Trophoblast cell (in vitro differentiated cells and primary cell): ENCODE measurements around the gene DGCR2.
A peak's percentile ranks its signal among the peaks of the same experiment; 100 is the strongest.
"Not testable (repeated sequence)": the region's sequence is repeated elsewhere in the genome, so short reads cannot be mapped to it uniquely, and the experiment has no call there.

Experiments used
- DNase-seq, 2 donors: peaks; one replicate each; pipeline ENCODE4 v3.0.0-alpha.2; 2016
- H2AFZ ChIP-seq: 2 replicates; pipeline ENCODE4 v1.6.1; 2013; ENCODE audit warnings: low read length, moderate library complexity, mild to moderate bottlenecking; ENCODE audit not compliant: insufficient read depth, poor library complexity
- H2AK5ac ChIP-seq: 2 replicates; pipeline ENCODE4 v1.6.1; 2013; ENCODE audit warnings: mild to moderate bottlenecking, low read length
- H2BK120ac ChIP-seq: 2 replicates; pipeline ENCODE4 v1.6.1; 2013; ENCODE audit warnings: low read length, mild to moderate bottlenecking, moderate library complexity; ENCODE audit not compliant: insufficient read depth, poor library complexity
- H2BK12ac ChIP-seq: 2 replicates; pipeline ENCODE4 v1.6.1; 2013; ENCODE audit warnings: mild to moderate bottlenecking, low read length, moderate library complexity
- H2BK5ac ChIP-seq: 2 replicates; pipeline ENCODE4 v1.6.1; 2013; ENCODE audit warnings: low read length, low read depth, moderate library complexity, mild to moderate bottlenecking; ENCODE audit not compliant: poor library complexity
- H3K14ac ChIP-seq: 2 replicates; pipeline ENCODE4 v1.6.1; 2013; ENCODE audit warnings: mild to moderate bottlenecking, low read length
- H3K18ac ChIP-seq: 2 replicates; pipeline ENCODE4 v1.6.1; 2013; ENCODE audit warnings: mild to moderate bottlenecking, low read length
- H3K23ac ChIP-seq: 2 replicates; pipeline ENCODE4 v1.6.1; 2013; ENCODE audit warnings: low read length
- H3K27ac ChIP-seq: 2 replicates; pipeline ENCODE4 v1.5.1; 2013; ENCODE audit warnings: low read depth, mild to moderate bottlenecking, inconsistent platforms, low read length, moderate library complexity
- H3K27me3 ChIP-seq: 2 replicates; pipeline ENCODE4 v1.6.1; 2013; ENCODE audit warnings: inconsistent platforms, mild to moderate bottlenecking, low read length, moderate library complexity; ENCODE audit not compliant: insufficient read depth
- H3K36me3 ChIP-seq, 2 experiments: 1 replicate in 1 of 2; 2 replicates in 1 of 2; pipeline ENCODE4 v1.6.1; 2013; ENCODE audit warnings: low read length in 2 of 2, mild to moderate bottlenecking in 2 of 2, moderate library complexity in 1 of 2; ENCODE audit not compliant: insufficient read depth in 2 of 2, control insufficient read depth in 1 of 2
- H3K4ac ChIP-seq: 2 replicates; pipeline ENCODE4 v1.6.1; 2013; ENCODE audit warnings: low read depth, mild to moderate bottlenecking, low read length, moderate library complexity
- H3K4me1 ChIP-seq, 2 experiments: 1 replicate in 1 of 2; 2 replicates in 1 of 2; pipeline ENCODE4 v1.6.1; 2013; ENCODE audit warnings: low read length in 2 of 2, mild to moderate bottlenecking in 2 of 2, moderate library complexity in 1 of 2; ENCODE audit not compliant: insufficient read depth in 2 of 2, control insufficient read depth in 1 of 2
- H3K4me2 ChIP-seq: 2 replicates; pipeline ENCODE4 v1.6.1; 2013; ENCODE audit warnings: inconsistent platforms, mild to moderate bottlenecking, low read length, moderate library complexity
- H3K4me3 ChIP-seq: 2 replicates; pipeline ENCODE4 v1.5.1; 2013; ENCODE audit warnings: mild to moderate bottlenecking, low read depth, low read length, inconsistent platforms
- H3K79me1 ChIP-seq: one replicate; pipeline ENCODE4 v1.6.1; 2013; ENCODE audit warnings: low read length
- H3K79me2 ChIP-seq: 2 replicates; pipeline ENCODE4 v1.6.1; 2013; ENCODE audit warnings: low read length, mild to moderate bottlenecking; ENCODE audit not compliant: control insufficient read depth, insufficient read depth, poor library complexity
- H3K9ac ChIP-seq: 2 replicates; pipeline ENCODE4 v1.6.1; 2013; ENCODE audit warnings: mild to moderate bottlenecking, low read length
- H3K9me3 ChIP-seq: 2 replicates; pipeline ENCODE4 v1.6.1; 2013; ENCODE audit warnings: low read depth, mild to moderate bottlenecking, control low read depth, inconsistent platforms, low read length; ENCODE audit not compliant: insufficient read depth
- H4K12ac ChIP-seq: 2 replicates; pipeline ENCODE4 v1.6.1; 2013; ENCODE audit warnings: low read depth, mild to moderate bottlenecking, low read length, moderate library complexity
- H4K8ac ChIP-seq: 2 replicates; pipeline ENCODE4 v1.6.1; 2013; ENCODE audit warnings: low read depth, mild to moderate bottlenecking, low read length, moderate library complexity
- H4K91ac ChIP-seq: one replicate; pipeline ENCODE4 v1.6.1; 2013; ENCODE audit warnings: low read depth, mild to moderate bottlenecking, low read length, moderate library complexity
- WGBS: extraction: QIAGEN DNeasy Blood & Tissue Kit; methylation state at CpG from one replicate; pipeline ENCODE4 v1.1.7; 2013; ENCODE audit warnings: missing lambda C conversion rate; ENCODE audit not compliant: insufficient read length, insufficient coverage; ENCODE audit errors: extremely low coverage; 5-methylcytosine and 5-hydroxymethylcytosine counted together

DGCR2 gene

DNA sequence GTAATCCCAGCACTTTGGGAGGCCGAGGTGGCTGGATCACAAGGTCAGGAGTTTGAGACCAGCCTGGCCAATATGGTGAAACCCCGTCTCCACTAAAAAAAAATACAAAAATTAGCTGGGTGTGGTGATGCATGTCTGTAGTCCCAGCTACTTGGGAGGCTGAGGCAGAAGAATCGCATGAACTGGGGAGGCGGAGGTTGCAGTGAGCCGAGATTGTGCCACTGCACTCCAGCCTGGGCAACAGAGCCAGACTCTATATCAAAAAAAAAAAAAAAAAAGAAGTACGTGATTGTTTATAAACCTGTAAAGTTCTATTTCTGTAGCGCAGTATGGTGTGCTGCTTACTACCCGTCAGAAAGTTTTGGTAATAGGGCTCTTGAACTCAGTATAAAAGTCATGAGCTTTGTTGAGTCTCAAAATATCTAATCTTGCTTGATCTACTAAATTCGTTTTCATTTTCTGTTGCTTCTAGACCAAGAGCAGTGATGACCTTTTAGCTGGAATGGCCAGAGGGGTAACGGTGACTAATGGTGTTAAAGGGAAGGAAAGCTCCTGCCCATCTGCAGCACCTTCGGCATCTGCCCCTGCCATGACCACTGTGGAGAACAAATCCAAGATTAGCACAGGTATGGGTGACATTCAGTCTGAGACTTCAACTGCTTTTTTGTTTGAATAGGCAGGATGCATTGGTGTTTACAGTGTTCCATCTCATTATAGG is 108.2 kb downstream of the DGCR2 start:
- H3K9ac ChIP-seq, H3K4ac ChIP-seq, H2AFZ ChIP-seq, H4K12ac ChIP-seq, H3K79me1 ChIP-seq, H3K4me1 ChIP-seq, H2BK120ac ChIP-seq, H3K4me2 ChIP-seq, H3K27me3 ChIP-seq, H3K36me3 ChIP-seq, H3K23ac ChIP-seq, H3K18ac ChIP-seq, H3K79me2 ChIP-seq, H2BK5ac ChIP-seq, H3K27ac ChIP-seq, H2BK12ac ChIP-seq, H3K14ac ChIP-seq, H3K4me3 ChIP-seq, H3K9me3 ChIP-seq, H2AK5ac ChIP-seq, H4K8ac ChIP-seq, H4K91ac ChIP-seq: not testable (repeated sequence)
- peak; percentile 93 to 95 for DNase-seq
- WGBS: no CpG with 5 or more reads among the region's 11 CpGs

DNA sequence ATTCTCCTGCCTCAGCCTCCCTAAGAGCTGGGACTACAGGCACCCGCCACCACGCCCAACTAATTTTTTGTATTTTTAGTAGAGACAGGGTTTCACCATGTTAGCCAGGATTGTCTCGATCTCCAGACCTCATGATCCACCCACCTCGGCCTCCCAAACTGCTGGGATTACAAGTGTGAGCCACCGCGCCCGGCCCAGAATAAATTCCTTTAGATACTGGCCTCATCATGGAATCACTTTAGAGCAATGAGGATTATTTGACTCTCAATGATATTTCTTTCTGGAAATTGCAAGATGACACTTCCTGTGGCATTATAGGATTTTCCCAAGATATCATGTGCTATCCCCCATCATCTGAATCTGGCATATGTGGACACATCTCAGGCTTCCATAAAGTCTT is 108.8 kb downstream of the DGCR2 start:
- H4K91ac ChIP-seq, H3K4me2 ChIP-seq, H3K27me3 ChIP-seq, H2BK120ac ChIP-seq, H3K4me3 ChIP-seq, H4K12ac ChIP-seq, H3K9ac ChIP-seq, H3K79me2 ChIP-seq, H2AK5ac ChIP-seq, H3K4me1 ChIP-seq, H3K23ac ChIP-seq, H3K36me3 ChIP-seq, H2BK5ac ChIP-seq, H2BK12ac ChIP-seq, H3K27ac ChIP-seq, H3K9me3 ChIP-seq, H3K4ac ChIP-seq, H3K79me1 ChIP-seq, H2AFZ ChIP-seq, H4K8ac ChIP-seq, H3K14ac ChIP-seq, H3K18ac ChIP-seq: not testable (repeated sequence)
- DNase-seq: peak; percentile 74 to 75
- WGBS: no CpG with 5 or more reads among the region's 7 CpGs

DNA sequence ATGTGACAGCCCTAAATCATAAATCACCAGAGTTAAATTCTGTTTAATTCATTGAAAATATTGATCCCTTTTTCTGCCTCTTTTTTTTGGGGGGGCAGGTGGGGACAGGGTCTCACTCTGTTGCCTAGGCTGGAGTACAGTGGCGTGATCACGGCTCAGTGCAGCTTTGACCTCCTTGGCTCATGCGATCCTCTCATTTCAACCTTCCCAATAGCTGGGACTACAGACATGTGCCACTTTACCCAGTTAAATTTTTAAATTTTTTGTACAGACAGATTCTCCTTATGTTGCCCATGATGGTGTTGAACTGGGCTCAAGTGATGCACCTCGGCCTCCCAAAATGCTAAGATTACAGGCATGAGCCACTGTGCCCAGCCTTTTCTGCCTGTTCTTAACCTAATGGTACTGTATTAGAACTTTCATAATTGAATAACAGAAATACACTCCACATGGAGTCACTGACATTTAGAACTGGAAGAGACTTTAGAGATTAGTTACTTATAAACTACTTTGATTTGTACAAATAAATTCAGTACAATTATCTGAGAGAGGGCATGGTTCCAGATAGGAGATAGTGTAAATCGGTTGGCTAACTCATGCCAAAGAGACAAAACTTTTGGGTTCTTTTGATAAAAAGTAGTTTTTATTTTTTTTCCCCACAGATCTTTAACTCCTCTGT is 109.8 kb downstream of the DGCR2 start:
- no CpG with 5 or more reads among the region's 5 CpGs for WGBS
- no peak overlapping the region for H3K4me3 ChIP-seq

DNA sequence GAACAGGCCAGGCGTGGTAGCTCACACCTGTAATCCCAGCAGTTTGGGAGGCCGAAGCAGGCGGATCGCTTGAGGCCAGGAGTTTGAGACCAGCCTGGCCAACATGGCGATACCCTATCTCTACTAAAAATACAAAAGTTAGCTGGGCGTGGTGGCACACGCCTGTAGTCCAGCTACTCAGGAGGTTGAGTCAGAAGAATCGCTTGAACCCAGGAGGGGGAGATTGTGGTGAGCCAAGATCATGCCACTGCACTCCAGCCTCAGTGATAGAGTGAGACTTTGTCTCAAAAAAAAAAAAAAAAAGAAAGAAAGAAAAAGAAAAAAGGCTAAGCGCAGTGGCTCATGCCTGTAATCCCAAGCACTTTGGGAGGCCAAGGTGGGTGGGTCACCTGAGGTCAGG is 110.6 kb downstream of the DGCR2 start:
- H3K4me1 ChIP-seq, H3K9me3 ChIP-seq, H3K18ac ChIP-seq, H3K4me2 ChIP-seq, H3K36me3 ChIP-seq, H3K4me3 ChIP-seq, H3K9ac ChIP-seq, H3K27me3 ChIP-seq, H4K91ac ChIP-seq, H3K27ac ChIP-seq, H2BK120ac ChIP-seq, H3K4ac ChIP-seq, H3K14ac ChIP-seq, H3K23ac ChIP-seq, H4K12ac ChIP-seq, H3K79me1 ChIP-seq, H2BK5ac ChIP-seq, H2BK12ac ChIP-seq, H2AFZ ChIP-seq, H3K79me2 ChIP-seq, H2AK5ac ChIP-seq, DNase-seq, H4K8ac ChIP-seq: not testable (repeated sequence)
- no CpG with 5 or more reads among the region's 9 CpGs for WGBS

More for the DNA sequence above, 109.8 kb downstream of the DGCR2 start:
- Histone ChIP-seq H3K4ac (no peak overlapping the region), H4K8ac (no peak overlapping the region), H2BK12ac (no peak overlapping the region), H3K4me1 (no peaks in the 10 kb centered on the region), H2AFZ (no peak overlapping the region), H3K79me2 (no peaks in the 10 kb centered on the region), H2BK120ac (no peak overlapping the region), H3K14ac (no peak overlapping the region), H2BK5ac (no peak overlapping the region), H3K23ac (no peak overlapping the region), H3K36me3 (no peaks in the 10 kb centered on the region), H3K9me3 (no peaks in the 10 kb centered on the region), H3K4me2 (no peak overlapping the region), H2AK5ac (no peak overlapping the region), H3K79me1 (no peaks in the 10 kb centered on the region), H3K27ac (no peak overlapping the region), H3K18ac (no peak overlapping the region), H3K27me3 (no peaks in the 10 kb centered on the region), H3K9ac (no peak overlapping the region), H4K91ac (no peak overlapping the region), H4K12ac (no peak overlapping the region)
- no peak for DNase-seq
